ENCODE measurements around the gene GSTA2.

The GSTA2 gene

GRCh38 chr6:52736145-52736544, 27.1 kb downstream of the GSTA2 start:
- H3K4me3 ChIP-seq (ENCODE audit: low read depth, low read length): no peak overlapping the region
- ChIA-PET POLR2A (no interaction called here), CTCF (interaction anchor here (2.0 kb wide), 1 partner anchor 12 kb away, joined by 5 read pairs; no protein-coding TSS in a partner anchor)
- no peak for DNase-seq (ENCODE audit: low read depth, low spot score)
- TF ChIP-seq CTCF (IDR thresholded peaks at IDR 0.05; ENCODE audit: insufficient read depth, low read length, missing control alignments): no peak

- ChIA-PET POLR2A (no interaction called here), CTCF (interaction anchor here (3.0 kb wide), 1 partner anchor 10 kb away, joined by 12 read pairs; no protein-coding TSS in a partner anchor)
- no peak for TF ChIP-seq CTCF (IDR thresholded peaks at IDR 0.05; ENCODE audit: insufficient read depth, low read length, missing control alignments)
- no peak overlapping the region for H3K4me3 ChIP-seq (ENCODE audit: low read depth, low read length)
- DNase-seq (ENCODE audit: low read depth, low spot score): no peak
Measured at GRCh38 chr6:52735071-52735470, 28.2 kb downstream of the GSTA2 start.

GRCh38 chr6:52734072-52734471, 29.2 kb downstream of the GSTA2 start:
- H3K4me3 ChIP-seq (ENCODE audit: low read depth, low read length): no peak overlapping the region
- CTCF ChIA-PET: interaction anchor here (3.0 kb wide), 1 partner anchor 9 kb away, joined by 12 read pairs; no protein-coding TSS in a partner anchor
- POLR2A ChIA-PET: no interaction called here
- no peak for TF ChIP-seq CTCF (IDR thresholded peaks at IDR 0.05; ENCODE audit: insufficient read depth, low read length, missing control alignments)
- no peak for DNase-seq (ENCODE audit: low read depth, low spot score)

- H3K4me3 ChIP-seq (ENCODE audit: low read depth, low read length): no peak overlapping the region
- POLR2A ChIA-PET: no interaction called here
- CTCF ChIA-PET: interaction anchor here (1.3 to 3.0 kb wide), 2 partner anchors 9 to 261 kb away, joined by 3 to 12 read pairs; no protein-coding TSS in a partner anchor
- DNase-seq (ENCODE audit: low read depth, low spot score): no peak
- TF ChIP-seq CTCF (IDR thresholded peaks at IDR 0.05; ENCODE audit: insufficient read depth, low read length, missing control alignments): no peak
Measured at GRCh38 chr6:52733172-52733571, 30.1 kb downstream of the GSTA2 start.

GRCh38 chr6:52731719-52732118, 31.6 kb downstream of the GSTA2 start:
- no peak overlapping the region for H3K4me3 ChIP-seq (ENCODE audit: low read depth, low read length)
- no peak for TF ChIP-seq CTCF (IDR thresholded peaks at IDR 0.05; ENCODE audit: insufficient read depth, low read length, missing control alignments)
- DNase-seq (ENCODE audit: low read depth, low spot score): no peak
- POLR2A ChIA-PET: no interaction called here
- CTCF ChIA-PET: interaction anchor here (1.3 kb wide), 1 partner anchor 262 kb away, joined by 3 read pairs; no protein-coding TSS in a partner anchor

GRCh38 chr6:52729576-52729975, 33.7 kb downstream of the GSTA2 start:
- ChIA-PET POLR2A (no interaction called here), CTCF (interaction anchor here (1.1 to 1.2 kb wide), 2 partner anchors 10 to 12 kb away, joined by 3 to 6 read pairs; no protein-coding TSS in a partner anchor)
- H3K4me3 ChIP-seq (ENCODE audit: low read depth, low read length): no peak overlapping the region
- DNase-seq (ENCODE audit: low read depth, low spot score): no peak
- no peak for TF ChIP-seq CTCF (IDR thresholded peaks at IDR 0.05; ENCODE audit: insufficient read depth, low read length, missing control alignments)
